ENCODE results near the gene ADGRV1. TPM values are rescaled to one million over a fixed set of nuclear protein-coding genes. Genes with fewer than 3 reads are reported as not detected.
A peak's percentile ranks its signal among the peaks of the same experiment; 100 is the strongest.

Gene ADGRV1
- total and polyA plus RNA-seq, 7 donors, result 0.05 to 0.83 (median 0.11) TPM; not detected in 1

GRCh38 chr5:90866333-90866732 is 307.7 kb downstream of the ADGRV1 start:
- DNase-seq (no peak), ATAC-seq (peak in 2 of 4 donors; percentile 52 to 83)
- intact Hi-C loops (cut with DNase I), result loop anchor here (2.0 to 10.0 kb wide), 6 partner anchors 236 to 552 kb away; partner anchors contain the start of gene ARRDC3 (in 1 of the 2)
- no peaks in the 10 kb centered on the region for H3K9me3 ChIP-seq
- 0 to 2% (median 1%) methylated on average over 2 of the region's 2 CpGs for WGBS, 3 donors
- H3K27ac ChIP-seq, result no peak overlapping the region
- H3K36me3 ChIP-seq (ENCODE audit: insufficient read depth in 1 of 2, low read depth in 1 of 2), result no peaks in the 10 kb centered on the region
- H3K4me3 ChIP-seq, result no peak overlapping the region
- H3K4me1 ChIP-seq, result peaks cover 6% of the 10 kb centered on the region
- peak; percentile 60 for TF ChIP-seq CTCF (IDR thresholded peaks at IDR 0.05)
- no peaks in the 10 kb centered on the region for H3K27me3 ChIP-seq (ENCODE audit: insufficient read depth in 3 of 3, low read length in 2 of 3)

- peaks cover 7% of the 10 kb centered on the region for H3K4me1 ChIP-seq
- TF ChIP-seq CTCF (IDR thresholded peaks at IDR 0.05), result no peak
- intact Hi-C loops (cut with DNase I), result loop anchor here (2.0 to 10.0 kb wide), 6 partner anchors 235 to 552 kb away; partner anchors contain the start of gene ARRDC3 (in 1 of the 2)
These were observed 308.5 kb downstream of the ADGRV1 start for GRCh38 chr5:90866915-90867731.

GRCh38 chr5:90868799-90869198 is 310.2 kb downstream of the ADGRV1 start:
- DNase-seq (no peak), ATAC-seq (no peak)
- 93 to 98% (median 95%) methylated on average over 4 of the region's 4 CpGs for WGBS, 3 donors
- H3K27ac ChIP-seq, result no peak overlapping the region
- H3K9me3 ChIP-seq, result no peaks in the 10 kb centered on the region
- H3K4me1 ChIP-seq, result peaks cover 7% of the 10 kb centered on the region
- intact Hi-C loops (cut with DNase I), result loop anchor here (1.0 to 10.0 kb wide), 6 partner anchors 234 to 549 kb away; partner anchors contain the start of gene ARRDC3 (in 1 of the 2)
- TF ChIP-seq CTCF (IDR thresholded peaks at IDR 0.05), result no peak
- H3K36me3 ChIP-seq (ENCODE audit: insufficient read depth in 1 of 2, low read depth in 1 of 2), result no peaks in the 10 kb centered on the region
- no peak overlapping the region for H3K4me3 ChIP-seq
- H3K27me3 ChIP-seq (ENCODE audit: insufficient read depth in 3 of 3, low read length in 2 of 3), result no peaks in the 10 kb centered on the region

More at GRCh38 chr5:90866915-90867731, 308.5 kb downstream of the ADGRV1 start:
- Histone ChIP-seq H3K27ac (no peak overlapping the region), H3K4me3 (no peak overlapping the region), H3K36me3 (ENCODE audit: insufficient read depth in 1 of 2, low read depth in 1 of 2) (no peaks in the 10 kb centered on the region), H3K9me3 (no peaks in the 10 kb centered on the region), H3K27me3 (ENCODE audit: insufficient read depth in 3 of 3, low read length in 2 of 3) (no peaks in the 10 kb centered on the region)
- WGBS, 3 donors, result 74 to 78% (median 77%) methylated on average over 5 of the region's 5 CpGs
- no peak for ATAC-seq
- DNase-seq, result peak in 1 of 2 donors; percentile 13

- Histone ChIP-seq H3K27me3 (ENCODE audit: insufficient read depth in 3 of 3, low read length in 2 of 3) (no peaks in the 10 kb centered on the region), H3K4me3 (no peak overlapping the region), H3K9me3 (no peaks in the 10 kb centered on the region), H3K27ac (no peak overlapping the region), H3K36me3 (ENCODE audit: insufficient read depth in 1 of 2, low read depth in 1 of 2) (no peaks in the 10 kb centered on the region), H3K4me1 (peaks cover 7% of the 10 kb centered on the region)
- DNase-seq (no peak), ATAC-seq (peak in 3 of 4 donors; percentile 37 to 70 (median 57))
- intact Hi-C loops (cut with DNase I), result no loop called here
- no peak for TF ChIP-seq CTCF (IDR thresholded peaks at IDR 0.05)
- WGBS, 3 donors, result 65 to 72% (median 68%) methylated on average over 3 of the region's 3 CpGs
These were observed 312.9 kb downstream of the ADGRV1 start for GRCh38 chr5:90871391-90871991.
